Stimulated activated CD8-positive, alpha-beta memory T cell treated with anti-CD3 and anti-CD28 coated beads, Interleukin-7, amount 100 ng/mL, for 48 hours (primary cell): ENCODE measurements around the gene ASF1B.

Experiments used
- DNase-seq, 2 donors: peaks; one replicate each; pipeline ENCODE4 v3.0.0-alpha.2; 2020; ENCODE audit warnings: low read depth in 1 of 2; ENCODE audit errors: extremely low read depth in 1 of 2

The ASF1B gene

GRCh38 chr19:14089662-14090508 lies 46.5 kb downstream of the ASF1B start:
- DNase-seq, result peak; percentile 25 to 30

GRCh38 chr19:14089412-14089661 lies 47.1 kb downstream of the ASF1B start:
- DNase-seq, result no peak

- DNase-seq, result no peak
These were observed 47.6 kb downstream of the ASF1B start for GRCh38 chr19:14088634-14089411.

GRCh38 chr19:14086098-14086497 lies 50.3 kb downstream of the ASF1B start:
- DNase-seq, result no peak

- DNase-seq, result no peak
These were observed 50.9 kb downstream of the ASF1B start, which contains the start of gene C19orf67 for GRCh38 chr19:14085309-14085995. TSS of gene C19orf67 (minus strand) at chr19:14085783. CDS start at chr19:14085627, 156 bp downstream.

- DNase-seq, result no peak
These were observed 53.8 kb downstream of the ASF1B start for GRCh38 chr19:14082675-14082960.

GRCh38 chr19:14081797-14082674 lies 54.4 kb downstream of the ASF1B start:
- DNase-seq, result no peak

- DNase-seq, result peak; percentile 93 to 98
These were observed 55.2 kb downstream of the ASF1B start for GRCh38 chr19:14080887-14081796.

GRCh38 chr19:14078411-14078810 lies 58.0 kb downstream of the ASF1B start:
- DNase-seq, result no peak

- DNase-seq, result peak in 1 of 2 donors; percentile 20
These were observed 62.2 kb downstream of the ASF1B start for GRCh38 chr19:14073925-14074838.

GRCh38 chr19:14073261-14073924 lies 63.0 kb downstream of the ASF1B start:
- DNase-seq, result peak; percentile 49 to 53

GRCh38 chr19:14072535-14073260 lies 63.7 kb downstream of the ASF1B start, which contains the start of gene MISP3:
TSS of gene MISP3 (plus strand) at chr19:14072786. CDS start at chr19:14073310, 524 bp downstream.
- DNase-seq, result peak in 1 of 2 donors; percentile 30

- DNase-seq, result no peak
These were observed 65.9 kb downstream of the ASF1B start for GRCh38 chr19:14070268-14071050.
